K562 (cell line): ENCODE results near the gene DLGAP3. TPM values are rescaled to one million over a fixed set of nuclear protein-coding genes. Genes with fewer than 3 reads are reported as not detected.

Experiments used
- ADNP ChIP-seq: fragments of 200-800 bp; sonication (Bioruptor generic); IDR thresholded peaks from 2 replicates; pipeline ENCODE4 v1.6.1; 2016; ENCODE audit warnings: missing genetic modification characterization, missing compliant biosample characterization
- BRF2 ChIP-seq: IDR thresholded peaks from 3 replicates; pipeline ENCODE4 v1.6.1; 2011; ENCODE audit warnings: borderline replicate concordance, mild to moderate bottlenecking; ENCODE audit not compliant: insufficient read length, insufficient read depth
- CEBPG ChIP-seq, 3 experiments: fragments of 200-800 bp in 1 of 3; sonication (Bioruptor generic) in 1 of 3; sonication (generic) in 1 of 3; formaldehyde crosslinking in 1 of 3; IDR thresholded peaks in 2 of 3; conservative IDR thresholded peaks in 1 of 3; 2 replicates each; pipeline versions ENCODE4 v1.6.1 to v1.8.0; 2016 to 2022; ENCODE audit warnings: missing compliant biosample characterization in 2 of 3, missing genetic modification characterization in 2 of 3, mild to moderate bottlenecking in 1 of 3, missing genetic modification reagents in 1 of 3
- FOXM1 ChIP-seq, 2 experiments: fragments of 450-650 bp in 1 of 2; sonication (generic) in 1 of 2; formaldehyde crosslinking in 1 of 2; IDR thresholded peaks; 2 replicates each; pipeline versions ENCODE4 v1.6.1 to v1.9.0; 2017 to 2022; ENCODE audit warnings: low read depth in 2 of 2, mild to moderate bottlenecking in 2 of 2, missing genetic modification reagents in 1 of 2, moderate library complexity in 1 of 2
- GABPB1 ChIP-seq: sonication (generic); formaldehyde crosslinking; IDR thresholded peaks from 2 replicates; pipeline ENCODE4 v1.8.0; 2022; ENCODE audit warnings: mild to moderate bottlenecking, missing genetic modification reagents
- MYBL2 ChIP-seq, 2 experiments: fragments of 450-650 bp in 1 of 2; sonication (generic) in 1 of 2; formaldehyde crosslinking in 1 of 2; IDR thresholded peaks; 2 replicates each; pipeline versions ENCODE4 v1.6.1 to v1.8.1; 2017 to 2022; ENCODE audit warnings: borderline replicate concordance in 1 of 2, inconsistent platforms in 1 of 2, low read depth in 1 of 2, mild to moderate bottlenecking in 1 of 2, missing genetic modification reagents in 1 of 2, moderate library complexity in 1 of 2
- NCOA4 ChIP-seq: fragments of 450-650 bp; IDR thresholded peaks from 2 replicates; pipeline ENCODE4 v1.6.1; 2018; ENCODE audit warnings: mild to moderate bottlenecking; ENCODE audit not compliant: partially characterized antibody
- NFXL1 ChIP-seq: fragments of 450-650 bp; formaldehyde crosslinking; IDR thresholded peaks from 2 replicates; pipeline ENCODE4 v1.4.0; 2021; ENCODE audit warnings: mild to moderate bottlenecking
- SRF ChIP-seq, 2 experiments: fragments of 250-450, 450-650 bp in 1 of 2; sonication (Bioruptor Pico) in 1 of 2; sonication (generic) in 1 of 2; formaldehyde crosslinking; IDR thresholded peaks; 2 replicates each; pipeline versions ENCODE4 v1.5.0 to v1.5.1; 2020 to 2022; ENCODE audit warnings: mild to moderate bottlenecking in 1 of 2, missing genetic modification reagents in 1 of 2
- TAF15 ChIP-seq: fragments of 200-400 bp; formaldehyde crosslinking; IDR thresholded peaks from 2 replicates; pipeline ENCODE4 v1.6.1; 2017; ENCODE audit warnings: mild to moderate bottlenecking, low read depth, low read length, moderate library complexity
- ZNF354B ChIP-seq: fragments of 250-450 bp; sonication (Bioruptor Pico); IDR thresholded peaks from 2 replicates; pipeline ENCODE4 v1.4.0; 2020
- ZNF785 ChIP-seq: fragments of 250-450 bp; sonication (Bioruptor Pico); IDR thresholded peaks from 2 replicates; pipeline ENCODE4 v1.4.0; 2020; ENCODE audit warnings: mild to moderate bottlenecking
- polyA plus RNA-seq, 8 experiments: library from polyadenylated mRNA; depleted of rRNA in 4 of 8; stranded (reverse) in 5 of 8; unstranded in 3 of 8; fragments of >200 nt; fragmentation: Nextera tagmentation in 2 of 8; fragmentation: Illumina TruSeq in 1 of 8; extraction: Ambion mirVana in 2 of 8; extraction: Trizol in 1 of 8; gene quantifications; 2 replicates each; pipeline versions ENCODE4 v1.2.1 to v1.2.3, GENCODE V29; 2011 to 2014; ENCODE audit warnings: inconsistent platforms in 1 of 8, missing spikeins in 1 of 8
- total RNA-seq, 7 experiments: library from RNA; depleted of rRNA in 6 of 7; stranded (reverse); fragments of >200 nt in 6 of 7; fragmentation: Illumina TruSeq in 2 of 7; extraction: Trizol in 2 of 7; gene quantifications; 2 replicates each; pipeline versions ENCODE4 v1.2.1 to v1.2.3, GENCODE V29; 2011 to 2021; ENCODE audit warnings: low replicate concordance in 1 of 7
- TF ChIP-seq, protein P1 (sequence below): fragments of 450-650 bp; IDR thresholded peaks from 2 replicates; pipeline ENCODE4 v1.7.0; 2016; ENCODE audit warnings: borderline replicate concordance
- TF ChIP-seq, protein P2 (sequence below): sonication (generic); formaldehyde crosslinking; IDR thresholded peaks from 2 replicates; pipeline ENCODE4 v1.8.0; 2022; ENCODE audit warnings: mild to moderate bottlenecking, missing genetic modification reagents
- TF ChIP-seq, protein P3 (sequence below): fragments of 250-450 bp; sonication (Bioruptor Pico); IDR thresholded peaks from 2 replicates; pipeline ENCODE4 v1.5.1; 2021; ENCODE audit warnings: mild to moderate bottlenecking
- TF ChIP-seq, protein P4 (sequence below): sonication (generic); formaldehyde crosslinking; IDR thresholded peaks from 2 replicates; pipeline ENCODE4 v1.4.0; 2020; ENCODE audit warnings: mild to moderate bottlenecking, missing genetic modification reagents

The DLGAP3 gene
- total and polyA plus RNA-seq, 9 of the 15 experiments (the other 6 are each of a cell fraction or from before 2014, with no cell fraction given) = 0.01 to 0.16 (median 0.07) TPM; not detected in 6

DNA sequence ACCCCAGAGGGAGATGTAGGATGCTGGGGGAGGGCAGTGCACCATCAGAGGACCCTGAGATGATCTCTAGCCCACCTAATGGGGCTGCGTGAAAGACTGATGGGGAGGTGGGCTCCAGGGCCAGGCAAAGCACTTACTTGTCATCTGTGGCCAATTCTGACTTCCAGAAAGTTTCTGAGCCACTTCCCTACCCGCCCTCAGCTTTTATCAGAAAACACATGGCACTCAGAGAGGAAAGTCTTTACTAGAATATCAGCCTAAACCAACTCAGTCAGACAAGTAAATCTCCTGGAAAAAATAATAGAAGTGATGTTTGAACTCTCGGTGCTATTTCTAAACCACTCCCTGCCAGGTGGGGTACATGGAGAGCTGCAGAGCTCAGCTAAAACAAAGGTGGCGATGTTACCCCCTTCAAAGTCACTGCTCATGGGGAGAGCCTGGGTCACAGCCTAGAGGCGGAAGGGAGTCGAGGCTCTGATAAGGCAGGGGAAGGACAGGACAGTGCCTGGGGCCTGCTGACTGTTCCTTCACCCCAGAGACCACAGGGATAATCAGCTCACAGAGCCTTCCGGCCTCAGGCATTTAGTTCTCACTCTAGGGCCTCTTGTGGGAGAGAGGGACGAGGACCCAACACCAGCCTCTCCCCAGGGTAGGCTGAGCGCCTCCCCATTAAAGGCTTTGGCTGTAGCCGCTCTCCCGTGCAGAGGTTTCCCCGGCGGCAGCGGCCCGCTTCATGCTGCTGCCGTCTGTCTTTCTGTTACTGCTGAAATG is 84.1 kb downstream of the DLGAP3 start (continued):
- TF ChIP-seq, protein P1, sequence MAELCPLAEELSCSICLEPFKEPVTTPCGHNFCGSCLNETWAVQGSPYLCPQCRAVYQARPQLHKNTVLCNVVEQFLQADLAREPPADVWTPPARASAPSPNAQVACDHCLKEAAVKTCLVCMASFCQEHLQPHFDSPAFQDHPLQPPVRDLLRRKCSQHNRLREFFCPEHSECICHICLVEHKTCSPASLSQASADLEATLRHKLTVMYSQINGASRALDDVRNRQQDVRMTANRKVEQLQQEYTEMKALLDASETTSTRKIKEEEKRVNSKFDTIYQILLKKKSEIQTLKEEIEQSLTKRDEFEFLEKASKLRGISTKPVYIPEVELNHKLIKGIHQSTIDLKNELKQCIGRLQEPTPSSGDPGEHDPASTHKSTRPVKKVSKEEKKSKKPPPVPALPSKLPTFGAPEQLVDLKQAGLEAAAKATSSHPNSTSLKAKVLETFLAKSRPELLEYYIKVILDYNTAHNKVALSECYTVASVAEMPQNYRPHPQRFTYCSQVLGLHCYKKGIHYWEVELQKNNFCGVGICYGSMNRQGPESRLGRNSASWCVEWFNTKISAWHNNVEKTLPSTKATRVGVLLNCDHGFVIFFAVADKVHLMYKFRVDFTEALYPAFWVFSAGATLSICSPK = no peak
- TF ChIP-seq GABPB1 (CRISPR knock-in tag) (peak; percentile 44; the same call in 1 of the 2 replicates), ZNF354B (CRISPR knock-in tag) (no peak), TAF15 (no peak), ADNP (no peak), BRF2 (no peak), FOXM1 (IDR thresholded peaks at IDR 0.05; ENCODE audit: low read depth) (no peak), FOXM1 (CRISPR knock-in tag; IDR thresholded peaks at IDR 0.05; ENCODE audit: low read depth) (no peak), CEBPG (CRISPR knock-in tag; IDR thresholded peaks at IDR 0.05) (no peak), CEBPG (tag; conservative IDR thresholded peaks at IDR 0.05 in 1 of 2, IDR thresholded peaks at IDR 0.05 in 1 of 2) (no peak), SRF (CRISPR knock-in tag; IDR thresholded peaks at IDR 0.05) (no peak), ZNF785 (no peak), NFXL1 (CRISPR knock-in tag) (no peak), NCOA4 (no peak), MYBL2 (IDR thresholded peaks at IDR 0.05; ENCODE audit: low read depth) (no peak), MYBL2 (CRISPR knock-in tag; IDR thresholded peaks at IDR 0.05; ENCODE audit: borderline replicate concordance) (no peak)
- TF ChIP-seq, protein P2, sequence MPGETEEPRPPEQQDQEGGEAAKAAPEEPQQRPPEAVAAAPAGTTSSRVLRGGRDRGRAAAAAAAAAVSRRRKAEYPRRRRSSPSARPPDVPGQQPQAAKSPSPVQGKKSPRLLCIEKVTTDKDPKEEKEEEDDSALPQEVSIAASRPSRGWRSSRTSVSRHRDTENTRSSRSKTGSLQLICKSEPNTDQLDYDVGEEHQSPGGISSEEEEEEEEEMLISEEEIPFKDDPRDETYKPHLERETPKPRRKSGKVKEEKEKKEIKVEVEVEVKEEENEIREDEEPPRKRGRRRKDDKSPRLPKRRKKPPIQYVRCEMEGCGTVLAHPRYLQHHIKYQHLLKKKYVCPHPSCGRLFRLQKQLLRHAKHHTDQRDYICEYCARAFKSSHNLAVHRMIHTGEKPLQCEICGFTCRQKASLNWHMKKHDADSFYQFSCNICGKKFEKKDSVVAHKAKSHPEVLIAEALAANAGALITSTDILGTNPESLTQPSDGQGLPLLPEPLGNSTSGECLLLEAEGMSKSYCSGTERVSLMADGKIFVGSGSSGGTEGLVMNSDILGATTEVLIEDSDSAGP = no peak
- TF ChIP-seq, protein P3, sequence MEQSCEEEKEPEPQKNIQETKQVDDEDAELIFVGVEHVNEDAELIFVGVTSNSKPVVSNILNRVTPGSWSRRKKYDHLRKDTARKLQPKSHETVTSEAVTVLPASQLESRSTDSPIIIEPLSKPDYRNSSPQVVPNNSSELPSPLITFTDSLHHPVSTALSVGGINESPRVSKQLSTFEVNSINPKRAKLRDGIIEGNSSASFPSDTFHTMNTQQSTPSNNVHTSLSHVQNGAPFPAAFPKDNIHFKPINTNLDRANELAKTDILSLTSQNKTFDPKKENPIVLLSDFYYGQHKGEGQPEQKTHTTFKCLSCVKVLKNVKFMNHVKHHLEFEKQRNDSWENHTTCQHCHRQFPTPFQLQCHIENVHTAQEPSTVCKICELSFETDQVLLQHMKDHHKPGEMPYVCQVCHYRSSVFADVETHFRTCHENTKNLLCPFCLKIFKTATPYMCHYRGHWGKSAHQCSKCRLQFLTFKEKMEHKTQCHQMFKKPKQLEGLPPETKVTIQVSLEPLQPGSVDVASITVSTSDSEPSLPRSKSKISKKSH = no peak
- TF ChIP-seq, protein P4, sequence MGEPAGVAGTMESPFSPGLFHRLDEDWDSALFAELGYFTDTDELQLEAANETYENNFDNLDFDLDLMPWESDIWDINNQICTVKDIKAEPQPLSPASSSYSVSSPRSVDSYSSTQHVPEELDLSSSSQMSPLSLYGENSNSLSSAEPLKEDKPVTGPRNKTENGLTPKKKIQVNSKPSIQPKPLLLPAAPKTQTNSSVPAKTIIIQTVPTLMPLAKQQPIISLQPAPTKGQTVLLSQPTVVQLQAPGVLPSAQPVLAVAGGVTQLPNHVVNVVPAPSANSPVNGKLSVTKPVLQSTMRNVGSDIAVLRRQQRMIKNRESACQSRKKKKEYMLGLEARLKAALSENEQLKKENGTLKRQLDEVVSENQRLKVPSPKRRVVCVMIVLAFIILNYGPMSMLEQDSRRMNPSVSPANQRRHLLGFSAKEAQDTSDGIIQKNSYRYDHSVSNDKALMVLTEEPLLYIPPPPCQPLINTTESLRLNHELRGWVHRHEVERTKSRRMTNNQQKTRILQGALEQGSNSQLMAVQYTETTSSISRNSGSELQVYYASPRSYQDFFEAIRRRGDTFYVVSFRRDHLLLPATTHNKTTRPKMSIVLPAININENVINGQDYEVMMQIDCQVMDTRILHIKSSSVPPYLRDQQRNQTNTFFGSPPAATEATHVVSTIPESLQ (CRISPR knock-in tag) = no peak
